MCF 10A (cell line): ENCODE results near the gene ALS2CL. TPM values are rescaled to one million over a fixed set of nuclear protein-coding genes. Genes with fewer than 3 reads are reported as not detected.
A peak's percentile ranks its signal among the peaks of the same experiment; 100 is the strongest.

Source experiments
- BruUV-seq: library from RNA; stranded (reverse); fragments of 400-500 nt; replicated peaks from 2 replicates; lab custom pipeline; 2021; lab: Mats Ljungman, UMichigan
- CTCF ChIA-PET: fragments of 300-600 bp; sonication (Branson Sonifier 250); formaldehyde crosslinking; extraction: SDS; loops from one replicate; lab custom pipeline; 2021; ENCODE audit warnings: antibody characterized with exemption, inconsistent platforms; lab: Yijun Ruan, JAX
- POLR2A ChIA-PET: fragments of 300-600, 350-650 bp; sonication (Branson Sonifier 250); formaldehyde crosslinking; extraction: SDS; loops from one replicate; lab custom pipeline; 2020; ENCODE audit warnings: antibody characterized with exemption, inconsistent platforms; lab: Yijun Ruan, JAX
- DNase-seq: peaks from one replicate; pipeline ENCODE4 v3.0.0-alpha.2; 2018; ENCODE audit not compliant: unreplicated experiment
- H3K27ac Mint-ChIP-seq: one replicate; pipeline ENCODE4 v1.8.0; 2022; ENCODE audit warnings: mild to moderate bottlenecking, low read depth, mixed read lengths; ENCODE audit not compliant: unreplicated experiment
- H3K27me3 Mint-ChIP-seq: one replicate; pipeline ENCODE4 v1.8.0; 2022; ENCODE audit warnings: mixed read lengths; ENCODE audit not compliant: insufficient read depth, unreplicated experiment
- H3K36me3 Mint-ChIP-seq: one replicate; pipeline ENCODE4 v1.8.0; 2022; ENCODE audit warnings: mild to moderate bottlenecking, moderate library complexity, mixed read lengths; ENCODE audit not compliant: insufficient read depth, unreplicated experiment
- H3K4me1 Mint-ChIP-seq: one replicate; pipeline ENCODE4 v1.8.0; 2022; ENCODE audit warnings: mixed read lengths; ENCODE audit not compliant: insufficient read depth, unreplicated experiment
- H3K4me3 Mint-ChIP-seq: one replicate; pipeline ENCODE4 v1.8.0; 2022; ENCODE audit warnings: mild to moderate bottlenecking, moderate library complexity, mixed read lengths; ENCODE audit not compliant: unreplicated experiment
- H3K9me3 Mint-ChIP-seq: one replicate; pipeline ENCODE4 v1.8.0; 2022; ENCODE audit warnings: mixed read lengths; ENCODE audit not compliant: unreplicated experiment
- intact Hi-C: fragments of 100-400 bp; cut with micrococcal nuclease; formaldehyde crosslinking; loops from 2 replicates; pipeline ENCODE4 v1.14.1; 2022
- total RNA-seq: library from RNA; stranded (reverse); gene quantifications from 2 replicates; pipeline ENCODE4 v1.2.3, GENCODE V29; 2022
- TF ChIP-seq, protein P1 (sequence below): fragments of 200-600 bp; IDR thresholded peaks from one replicate; pipeline ENCODE4 v1.8.0; 2022; ENCODE audit warnings: antibody characterized with exemption, mild to moderate bottlenecking; ENCODE audit not compliant: unreplicated experiment

The ALS2CL gene
- total RNA-seq, 1 experiment from 2014 or later = 95.5 TPM

GRCh38 chr3:46634856-46635255 lies 58.6 kb downstream of the ALS2CL start:
- no peaks in the 10 kb centered on the region for H3K36me3 Mint-ChIP-seq
- DNase-seq = no peak
- intact Hi-C loops = no loop called here
- H3K4me3 Mint-ChIP-seq = no peak overlapping the region
- H3K27ac Mint-ChIP-seq = no peak overlapping the region
- H3K9me3 Mint-ChIP-seq = no peaks in the 10 kb centered on the region
- CTCF ChIA-PET = no interaction called here
- TF ChIP-seq, protein P1, sequence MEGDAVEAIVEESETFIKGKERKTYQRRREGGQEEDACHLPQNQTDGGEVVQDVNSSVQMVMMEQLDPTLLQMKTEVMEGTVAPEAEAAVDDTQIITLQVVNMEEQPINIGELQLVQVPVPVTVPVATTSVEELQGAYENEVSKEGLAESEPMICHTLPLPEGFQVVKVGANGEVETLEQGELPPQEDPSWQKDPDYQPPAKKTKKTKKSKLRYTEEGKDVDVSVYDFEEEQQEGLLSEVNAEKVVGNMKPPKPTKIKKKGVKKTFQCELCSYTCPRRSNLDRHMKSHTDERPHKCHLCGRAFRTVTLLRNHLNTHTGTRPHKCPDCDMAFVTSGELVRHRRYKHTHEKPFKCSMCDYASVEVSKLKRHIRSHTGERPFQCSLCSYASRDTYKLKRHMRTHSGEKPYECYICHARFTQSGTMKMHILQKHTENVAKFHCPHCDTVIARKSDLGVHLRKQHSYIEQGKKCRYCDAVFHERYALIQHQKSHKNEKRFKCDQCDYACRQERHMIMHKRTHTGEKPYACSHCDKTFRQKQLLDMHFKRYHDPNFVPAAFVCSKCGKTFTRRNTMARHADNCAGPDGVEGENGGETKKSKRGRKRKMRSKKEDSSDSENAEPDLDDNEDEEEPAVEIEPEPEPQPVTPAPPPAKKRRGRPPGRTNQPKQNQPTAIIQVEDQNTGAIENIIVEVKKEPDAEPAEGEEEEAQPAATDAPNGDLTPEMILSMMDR = no peak
- POLR2A ChIA-PET = no interaction called here
- BruUV-seq = no TSS peak
- H3K27me3 Mint-ChIP-seq = no peaks in the 10 kb centered on the region
- H3K4me1 Mint-ChIP-seq = no peaks in the 10 kb centered on the region

DNA sequence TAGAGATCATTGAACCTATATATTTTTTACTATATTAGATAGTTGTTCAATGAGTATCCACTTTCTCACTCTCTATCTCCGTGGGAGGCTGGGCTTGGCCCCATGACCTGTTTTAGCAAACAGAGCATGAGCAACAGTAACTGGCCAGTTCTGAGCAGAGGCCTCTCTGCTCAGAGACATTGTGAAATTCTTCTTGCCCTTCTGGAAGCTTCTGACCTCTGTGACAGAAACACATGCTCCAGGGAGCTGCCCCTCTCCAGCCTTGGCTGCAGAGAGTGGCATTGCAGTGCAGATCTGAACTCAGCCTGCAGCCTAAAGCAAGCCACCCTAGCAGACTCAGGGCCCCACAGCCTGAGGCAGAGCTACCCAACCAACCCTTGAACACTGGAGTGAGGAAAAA lies 60.7 kb downstream of the ALS2CL start:
- intact Hi-C loops = no loop called here
- Mint-ChIP-seq H3K27me3 (no peaks in the 10 kb centered on the region), H3K4me1 (no peaks in the 10 kb centered on the region), H3K9me3 (no peaks in the 10 kb centered on the region), H3K36me3 (no peaks in the 10 kb centered on the region), H3K27ac (no peak overlapping the region), H3K4me3 (no peak overlapping the region)
- DNase-seq = peak; percentile 2
- TF ChIP-seq, protein P1 = no peak
- no TSS peak for BruUV-seq
- ChIA-PET POLR2A (no interaction called here), CTCF (interaction anchor here (0.8 to 1.4 kb wide), 2 partner anchors 144 to 145 kb away, joined by 3 to 5 read pairs; no protein-coding TSS in a partner anchor)

DNA sequence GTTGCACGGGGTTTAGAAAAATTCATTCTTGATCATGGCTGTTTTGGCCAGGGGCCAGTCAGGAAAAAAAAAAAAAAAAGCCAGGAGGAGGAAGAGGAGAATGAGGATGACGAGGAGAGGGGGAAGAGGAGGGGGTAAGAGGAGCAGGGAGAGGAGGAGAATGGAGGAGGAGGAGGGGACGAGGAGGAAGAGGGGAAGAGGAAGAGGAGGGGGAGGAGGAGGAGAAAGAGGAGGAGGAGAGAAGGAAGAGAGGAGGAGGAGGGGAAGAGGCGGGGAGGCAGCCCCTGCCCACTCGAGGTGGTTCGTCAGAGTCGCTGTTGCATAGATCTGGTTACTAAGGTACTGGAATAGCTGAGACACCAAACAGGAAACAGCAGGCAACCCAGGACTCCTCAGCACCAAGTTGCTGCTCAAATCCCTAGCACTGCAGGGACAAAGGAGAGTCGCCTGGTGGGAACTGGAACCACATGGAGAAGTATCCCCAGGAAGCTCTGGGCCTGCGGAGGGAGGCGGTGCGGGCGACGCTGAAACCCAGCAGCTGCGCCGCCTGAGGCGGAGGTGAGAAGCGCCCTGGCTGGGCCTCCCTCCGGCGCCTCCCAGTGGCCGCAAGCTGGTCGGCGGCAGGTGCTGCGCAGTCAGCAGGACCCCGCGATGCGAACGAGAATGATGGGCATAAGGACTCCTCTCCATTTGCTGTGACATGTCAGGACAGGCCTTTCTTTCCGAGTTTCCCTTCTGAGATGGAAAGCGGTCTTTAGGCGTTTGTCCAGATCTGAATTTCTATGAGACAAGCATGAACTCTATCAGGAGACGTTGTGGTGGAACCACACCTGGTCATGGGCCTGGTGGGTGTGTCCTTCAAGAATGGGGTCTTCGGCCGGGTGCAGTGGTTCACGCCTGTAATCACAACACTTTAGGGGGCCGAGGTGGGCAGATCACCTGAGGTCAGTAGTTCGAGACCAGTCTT lies 63.6 kb downstream of the ALS2CL start:
- intact Hi-C loops = loop anchor here (1.0 kb wide), 1 partner anchor 142 kb away; no protein-coding TSS in a partner anchor
- DNase-seq = peak; percentile 76
- no peak overlapping the region for H3K4me3 Mint-ChIP-seq

More for the DNA sequence above, 63.6 kb downstream of the ALS2CL start:
- no peaks in the 10 kb centered on the region for H3K4me1 Mint-ChIP-seq
- H3K9me3 Mint-ChIP-seq = no peaks in the 10 kb centered on the region
- TF ChIP-seq, protein P1 = peak; percentile 96
- CTCF ChIA-PET = interaction anchor here (0.6 to 4.5 kb wide), 16 partner anchors 10 to 812 kb away, joined by 3 to 46 read pairs (median 4); no protein-coding TSS in a partner anchor
- POLR2A ChIA-PET = interaction anchor here (0.8 to 1.6 kb wide), 2 partner anchors 9 to 21 kb away, joined by 3 to 5 read pairs; no protein-coding TSS in a partner anchor
- H3K27ac Mint-ChIP-seq = no peak overlapping the region
- no TSS peak for BruUV-seq
- H3K27me3 Mint-ChIP-seq = no peaks in the 10 kb centered on the region
- no peaks in the 10 kb centered on the region for H3K36me3 Mint-ChIP-seq
